K562 (cell line): ENCODE results near the gene SPPL3.

Experiments used
- TF ChIP-seq, protein P1 (sequence below), 3 experiments: IDR thresholded peaks in 2 of 3; conservative IDR thresholded peaks in 1 of 3; 2 replicates each; pipeline ENCODE4 v1.5.1; 2011 to 2012; ENCODE audit warnings: low read length in 3 of 3, mild to moderate bottlenecking in 3 of 3, control low read depth in 2 of 3, improper control_type of control experiment in 1 of 3, inconsistent platforms in 1 of 3, low read depth in 1 of 3, mixed read lengths in 1 of 3, moderate library complexity in 1 of 3; ENCODE audit not compliant: insufficient read depth in 2 of 3
- TF ChIP-seq, protein P2 (sequence below): sonication (generic); formaldehyde crosslinking; IDR thresholded peaks from 2 replicates; pipeline ENCODE4 v1.9.0; 2022; ENCODE audit warnings: mild to moderate bottlenecking, missing genetic modification reagents

DNA sequence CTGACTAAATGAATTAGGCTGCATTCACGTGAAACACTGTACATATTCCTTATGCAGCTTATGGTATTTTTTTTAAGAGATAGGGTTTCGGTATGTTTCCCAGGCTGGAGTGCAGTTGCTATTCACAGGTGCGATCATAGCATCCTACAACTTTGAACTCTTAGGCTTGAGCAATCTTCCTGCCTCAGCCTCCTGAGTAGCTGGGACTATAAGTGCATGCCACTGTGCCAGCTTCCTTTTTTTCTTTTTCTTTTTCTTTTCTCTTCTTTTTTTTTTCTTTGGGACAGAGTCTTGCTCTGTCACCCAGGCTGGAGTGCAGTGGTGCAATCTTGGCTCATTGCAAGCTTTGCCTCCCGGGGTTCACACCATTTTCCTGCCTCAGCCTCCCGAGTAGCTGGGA lies 35.8 kb upstream of the SPPL3 start:
- TF ChIP-seq, protein P1, sequence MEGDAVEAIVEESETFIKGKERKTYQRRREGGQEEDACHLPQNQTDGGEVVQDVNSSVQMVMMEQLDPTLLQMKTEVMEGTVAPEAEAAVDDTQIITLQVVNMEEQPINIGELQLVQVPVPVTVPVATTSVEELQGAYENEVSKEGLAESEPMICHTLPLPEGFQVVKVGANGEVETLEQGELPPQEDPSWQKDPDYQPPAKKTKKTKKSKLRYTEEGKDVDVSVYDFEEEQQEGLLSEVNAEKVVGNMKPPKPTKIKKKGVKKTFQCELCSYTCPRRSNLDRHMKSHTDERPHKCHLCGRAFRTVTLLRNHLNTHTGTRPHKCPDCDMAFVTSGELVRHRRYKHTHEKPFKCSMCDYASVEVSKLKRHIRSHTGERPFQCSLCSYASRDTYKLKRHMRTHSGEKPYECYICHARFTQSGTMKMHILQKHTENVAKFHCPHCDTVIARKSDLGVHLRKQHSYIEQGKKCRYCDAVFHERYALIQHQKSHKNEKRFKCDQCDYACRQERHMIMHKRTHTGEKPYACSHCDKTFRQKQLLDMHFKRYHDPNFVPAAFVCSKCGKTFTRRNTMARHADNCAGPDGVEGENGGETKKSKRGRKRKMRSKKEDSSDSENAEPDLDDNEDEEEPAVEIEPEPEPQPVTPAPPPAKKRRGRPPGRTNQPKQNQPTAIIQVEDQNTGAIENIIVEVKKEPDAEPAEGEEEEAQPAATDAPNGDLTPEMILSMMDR (IDR thresholded peaks at IDR 0.05 in 2 of 3, conservative IDR thresholded peaks at IDR 0.05 in 1 of 3; ENCODE audit: insufficient read depth in 2 of 3, low read depth in 1 of 3, low read length in 3 of 3) = no peak
- TF ChIP-seq, protein P2, sequence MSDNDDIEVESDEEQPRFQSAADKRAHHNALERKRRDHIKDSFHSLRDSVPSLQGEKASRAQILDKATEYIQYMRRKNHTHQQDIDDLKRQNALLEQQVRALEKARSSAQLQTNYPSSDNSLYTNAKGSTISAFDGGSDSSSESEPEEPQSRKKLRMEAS (CRISPR knock-in tag) = no peak
